HG02763 (cell line): ENCODE results near the gene SYT3.
"Not testable (repeated sequence)": the region's sequence is repeated elsewhere in the genome, so short reads cannot be mapped to it uniquely, and the experiment has no call there.

Experiments used
- ATAC-seq: cut with Tn5 transposase; IDR thresholded peaks from one replicate; pipeline ENCODE4 v1.9.1; 2021; ENCODE audit warnings: mild to moderate bottlenecking, moderate library complexity; ENCODE audit not compliant: unreplicated experiment

SYT3 gene

GRCh38 chr19:50636317-50637085, 3.2 kb downstream of the SYT3 start:
- ATAC-seq: no peak

- no peak for ATAC-seq
These were observed 5.7 kb downstream of the SYT3 start for GRCh38 chr19:50633973-50634372.

DNA sequence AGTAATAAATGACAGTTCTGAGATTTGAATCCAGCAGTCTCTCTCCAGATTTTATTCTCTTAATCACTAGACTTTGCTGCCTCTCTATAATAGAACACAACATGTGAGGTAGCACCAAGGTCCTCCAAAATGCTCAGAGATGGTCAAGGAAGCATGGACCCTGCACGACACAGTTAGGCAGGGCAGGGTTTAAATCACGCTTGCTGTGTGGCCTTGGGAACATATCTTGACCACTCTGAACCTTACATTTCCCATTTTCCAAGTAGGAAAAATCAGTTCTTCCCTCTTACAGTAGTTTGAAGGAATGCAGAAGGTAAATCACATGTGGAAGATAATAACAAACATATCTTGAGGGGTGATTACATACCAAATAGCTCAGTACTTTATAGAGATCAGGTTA, 6.3 kb downstream of the SYT3 start:
- ATAC-seq: no peak

- no peak for ATAC-seq
These were observed 7.4 kb downstream of the SYT3 start for GRCh38 chr19:50632151-50632835.

DNA sequence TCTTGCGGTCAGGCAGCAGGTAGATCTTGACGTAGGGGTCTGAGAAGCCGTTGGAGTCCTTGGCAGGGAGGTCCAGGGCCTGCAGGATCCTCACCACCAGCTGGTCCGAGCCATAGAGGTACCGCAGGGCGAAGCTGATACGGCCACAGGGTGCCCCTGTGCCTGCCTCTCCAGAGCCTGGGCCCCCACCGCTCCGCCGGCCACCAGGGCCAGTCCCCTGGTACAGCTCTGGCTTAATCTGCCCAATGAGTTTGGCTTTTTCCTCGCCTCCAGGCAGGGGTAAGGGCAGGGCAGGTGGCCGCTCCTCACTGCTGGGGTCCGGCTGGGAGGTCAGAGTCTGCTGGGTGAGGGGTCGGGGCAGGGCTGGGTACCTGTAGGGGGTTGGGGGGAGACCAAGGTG, 9.9 kb downstream of the SYT3 start:
- no peak for ATAC-seq

DNA sequence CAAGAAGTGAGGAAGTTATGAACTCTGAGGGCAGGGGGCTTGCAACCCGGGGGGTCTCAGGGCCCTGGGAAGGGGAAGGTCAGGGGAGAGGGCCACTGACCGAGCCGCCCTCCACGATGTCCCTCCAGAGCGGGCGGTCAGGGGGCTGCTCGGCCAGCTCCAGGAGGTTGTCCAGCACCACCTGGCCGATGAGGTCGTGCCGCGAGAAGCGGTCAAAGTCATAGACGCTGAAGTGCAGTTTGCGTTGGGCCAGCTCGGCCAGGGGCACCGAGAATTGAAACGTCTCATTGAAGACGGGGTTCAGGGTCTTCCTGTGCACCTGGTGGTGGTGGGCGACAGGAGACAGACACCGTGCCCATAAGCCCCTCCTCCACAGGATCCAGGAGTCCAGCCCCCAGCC, 10.5 kb downstream of the SYT3 start:
- ATAC-seq: no peak

GRCh38 chr19:50628551-50628950, 11.1 kb downstream of the SYT3 start:
- no peak for ATAC-seq

GRCh38 chr19:50628146-50628545, 11.5 kb downstream of the SYT3 start:
- no peak for ATAC-seq

DNA sequence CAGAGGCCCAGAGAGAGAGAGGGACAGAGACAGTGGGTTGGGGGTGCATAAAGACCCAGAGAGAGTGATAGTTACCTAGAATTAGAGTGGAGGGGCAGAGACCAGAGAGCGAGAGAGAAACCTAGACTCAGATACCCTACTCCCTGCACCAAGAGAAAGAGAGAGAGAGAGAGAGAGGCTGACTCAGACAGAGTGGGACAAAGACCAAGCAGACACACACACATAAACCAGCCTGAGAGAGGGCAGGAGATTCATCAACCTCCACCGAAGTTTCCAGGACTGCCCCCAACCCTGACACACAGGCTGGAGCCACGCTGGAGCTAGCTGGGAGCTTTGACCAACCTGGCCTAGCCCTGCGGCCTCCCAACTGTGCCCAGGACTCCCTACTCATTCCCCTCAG, 12.9 kb downstream of the SYT3 start:
- ATAC-seq: no peak

GRCh38 chr19:50626011-50626410, 13.7 kb downstream of the SYT3 start:
- no peak for ATAC-seq

GRCh38 chr19:50624949-50625600, 14.6 kb downstream of the SYT3 start:
- no peak for ATAC-seq

GRCh38 chr19:50620394-50620906, 19.2 kb downstream of the SYT3 start:
- not testable (repeated sequence) for ATAC-seq

DNA sequence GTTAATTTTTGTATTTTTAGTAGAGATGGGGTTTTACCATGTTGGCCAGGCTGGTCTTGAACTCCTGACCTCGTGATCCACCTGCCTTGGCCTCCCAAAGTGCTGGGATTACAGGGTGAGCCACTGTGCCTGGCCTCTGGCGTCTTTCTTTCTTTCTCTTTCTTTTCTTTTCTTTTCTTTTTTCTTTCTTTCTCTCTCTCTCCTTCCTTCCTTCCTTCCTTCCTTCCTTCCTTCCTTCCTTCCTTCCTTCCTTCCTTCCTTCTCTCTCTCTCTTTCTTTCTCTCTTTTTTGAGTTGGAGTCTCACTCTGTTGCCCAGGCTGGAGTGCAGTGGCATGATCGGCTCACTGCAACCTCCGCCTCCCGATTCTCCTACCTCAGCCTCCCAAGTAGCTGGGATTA, 20.5 kb downstream of the SYT3 start:
- not testable (repeated sequence) for ATAC-seq

DNA sequence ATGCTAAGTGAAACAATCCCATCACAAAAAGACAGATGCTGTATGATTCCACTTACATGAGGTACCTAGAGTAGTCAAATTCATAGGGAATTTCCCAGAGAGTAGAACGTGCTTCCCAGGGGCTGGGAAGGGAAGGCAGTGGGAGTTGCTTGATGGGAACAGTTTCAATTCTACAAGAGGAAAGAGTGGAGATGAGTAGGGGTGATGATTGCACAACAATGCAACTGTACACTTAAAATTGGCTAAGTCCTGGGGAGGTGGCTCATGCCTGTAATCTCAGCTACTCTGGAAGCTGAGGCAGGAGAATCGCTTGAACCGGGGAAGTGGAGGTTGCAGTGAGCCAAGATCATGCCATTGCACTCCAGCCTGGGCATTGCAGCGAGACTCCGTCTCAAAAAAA, 21.3 kb downstream of the SYT3 start:
- not testable (repeated sequence) for ATAC-seq

GRCh38 chr19:50612504-50613404, 26.9 kb downstream of the SYT3 start:
- ATAC-seq: not testable (repeated sequence)

DNA sequence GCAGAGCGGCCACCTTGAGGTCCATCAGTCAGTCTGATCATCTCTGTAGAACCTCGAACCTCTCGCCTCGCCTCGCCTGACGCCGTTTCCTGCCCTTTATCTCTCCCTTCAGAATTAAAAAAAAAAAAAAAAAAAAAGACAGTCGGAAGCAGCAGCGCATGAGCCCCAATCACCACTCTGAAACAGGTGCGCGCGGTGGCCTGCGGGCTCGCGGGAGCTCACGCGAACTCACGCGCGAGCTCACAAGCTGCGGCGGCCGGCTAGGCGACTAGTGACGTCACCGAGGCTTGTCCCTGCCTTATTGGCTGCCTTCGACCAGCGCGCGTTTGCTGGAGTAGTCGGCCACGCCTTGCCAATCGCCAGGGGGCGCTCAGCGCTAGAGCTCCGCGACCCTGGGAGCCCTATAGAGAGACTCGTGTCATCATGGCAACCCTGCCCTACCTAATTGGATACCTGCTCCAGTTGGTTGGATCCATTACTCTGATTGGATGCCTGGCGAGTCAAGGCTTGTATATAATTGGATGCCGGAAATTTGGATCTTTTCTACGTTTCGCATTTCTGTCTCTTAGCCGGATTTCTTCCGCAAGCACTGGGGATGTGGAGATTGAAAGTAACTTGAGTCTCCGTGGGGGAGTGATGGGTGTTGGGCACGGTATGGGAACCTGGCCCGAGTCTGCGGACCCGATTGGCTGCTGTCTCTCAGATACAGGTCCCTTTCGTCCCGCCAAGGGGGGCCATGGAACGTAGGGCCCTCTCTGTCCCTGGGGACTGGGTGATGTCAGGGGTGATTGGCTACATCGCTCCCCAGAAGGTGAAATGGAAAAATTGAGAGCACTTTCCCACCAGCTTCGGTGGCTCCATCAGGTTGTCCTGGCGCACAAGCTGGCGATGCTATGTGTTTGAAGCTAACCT, 31.6 kb downstream of the SYT3 start:
- ATAC-seq: no peak

DNA sequence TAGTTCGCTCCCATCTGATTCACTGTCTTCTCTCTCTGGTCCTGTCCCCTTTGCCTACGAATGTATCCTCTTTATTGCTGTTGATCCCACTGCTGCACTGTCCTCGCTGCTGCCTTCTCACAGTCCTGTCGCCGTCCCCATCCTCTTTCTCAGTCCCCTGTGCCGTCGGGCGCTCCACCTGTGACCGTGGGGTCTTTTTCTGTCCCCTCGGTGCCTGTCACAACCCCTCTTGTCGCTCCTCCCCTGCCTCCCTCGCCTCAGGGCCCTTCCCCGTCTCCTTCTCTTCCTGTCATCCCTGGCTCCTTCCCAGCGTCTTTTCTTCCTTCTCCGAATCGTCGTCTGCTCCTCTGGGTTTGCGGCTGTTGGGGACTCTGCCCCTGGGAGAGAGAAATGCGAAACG, 32.3 kb downstream of the SYT3 start:
- ATAC-seq: no peak

- not testable (repeated sequence) for ATAC-seq
These were observed 33.4 kb downstream of the SYT3 start for GRCh38 chr19:50606059-50606836.
